ENCODE measurements around the gene SLC35G3. TPM values are rescaled to one million over a fixed set of nuclear protein-coding genes. Genes with fewer than 3 reads are reported as not detected.
A peak's percentile ranks its signal among the peaks of the same experiment; 100 is the strongest.

SLC35G3 gene
- total RNA-seq, 4 donors from 2014 or later: not detected

GRCh38 chr17:35148144-35148543 lies 46.0 kb downstream of the SLC35G3 start:
- H3K4me1 ChIP-seq: peaks cover 23 to 39% of the 10 kb centered on the region in 2 donors
- TF ChIP-seq CTCF (IDR thresholded peaks at IDR 0.05 in 4 of 5, conservative IDR thresholded peaks at IDR 0.05 in 1 of 5) (peak in 1 of 5 experiments; percentile 5), POLR2A (IDR thresholded peaks at IDR 0.05) (no peak)
- no peaks in the 10 kb centered on the region for H3K9me3 ChIP-seq
- intact Hi-C loops (cut with DNase I; ENCODE audit: low total_unique reads): loop anchor here (5.0 to 10.0 kb wide), 3 partner anchors 109 to 1387 kb away; partner anchors contain the start of genes MYO19, PIGW and SLFN12L
- peak in 1 of 2 donors; percentile 41 for DNase-seq
- peak overlapping the region; percentile 94 to 98 (median 97) for H3K27ac ChIP-seq
- ATAC-seq: peak; percentile 29 to 35
- no peaks in the 10 kb centered on the region for H3K27me3 ChIP-seq
- in situ Hi-C loops (cut with MboI; ENCODE audit: low sequenced_read_pairs in 4 of 4): loop anchor here in 2 of 4 donors (10.0 kb wide), 1 partner anchor 97 kb away; the partner anchor contains the start of gene SLFN5 (in 2 of the 2)
- peaks cover 0 to 34% of the 10 kb centered on the region in 2 donors for H3K36me3 ChIP-seq
- H3K4me3 ChIP-seq: peak overlapping the region; percentile 53 to 64 (median 60)

- ATAC-seq (peak; percentile 87), DNase-seq (peak; percentile 87 to 94)
- peaks cover 23 to 39% of the 10 kb centered on the region in 2 donors for H3K4me1 ChIP-seq
- no peaks in the 10 kb centered on the region for H3K9me3 ChIP-seq
- TF ChIP-seq POLR2A (IDR thresholded peaks at IDR 0.05) (peak; percentile 68 to 88), CTCF (IDR thresholded peaks at IDR 0.05 in 4 of 5, conservative IDR thresholded peaks at IDR 0.05 in 1 of 5) (no peak)
- no peaks in the 10 kb centered on the region for H3K27me3 ChIP-seq
- H3K4me3 ChIP-seq: peak within 1 kb of the TSS; percentile 53 to 64 (median 60)
- in situ Hi-C loops (cut with MboI; ENCODE audit: low sequenced_read_pairs in 4 of 4) (loop anchor here in 2 of 4 donors (10.0 kb wide), 1 partner anchor 97 kb away; the partner anchor contains the start of gene SLFN5 (in 2 of the 2)), intact Hi-C loops (cut with DNase I; ENCODE audit: low total_unique reads) (loop anchor here (1.0 to 10.0 kb wide), 6 partner anchors 59 to 1387 kb away; partner anchors contain the start of genes LIG3, MYO19, PIGW and SLFN12L)
- H3K27ac ChIP-seq: peak within 1 kb of the TSS; percentile 94 to 98 (median 97)
- peaks cover 0 to 27% of the 10 kb centered on the region in 2 donors for H3K36me3 ChIP-seq
Measured at GRCh38 chr17:35147375-35147905, 46.8 kb downstream of the SLC35G3 start, which contains the start of gene UNC45B. UNC45B (plus strand) TSS chr17:35147817; CDS start chr17:35148264, 447 bp downstream.

GRCh38 chr17:35146214-35146833 lies 47.9 kb downstream of the SLC35G3 start:
- in situ Hi-C loops (cut with MboI; ENCODE audit: low sequenced_read_pairs in 4 of 4) (loop anchor here in 2 of 4 donors (10.0 kb wide), 1 partner anchor 98 kb away; the partner anchor contains the start of gene SLFN5 (in 2 of the 2)), intact Hi-C loops (cut with DNase I; ENCODE audit: low total_unique reads) (loop anchor here (2.0 to 10.0 kb wide), 5 partner anchors 58 to 1388 kb away; partner anchors contain the start of genes LIG3, MYO19, PIGW and SLFN12L)
- no peak for ATAC-seq
- H3K27me3 ChIP-seq: no peaks in the 10 kb centered on the region
- DNase-seq: no peak
- H3K4me1 ChIP-seq: peaks cover 23 to 44% of the 10 kb centered on the region in 2 donors
- no peak for TF ChIP-seq CTCF (IDR thresholded peaks at IDR 0.05 in 4 of 5, conservative IDR thresholded peaks at IDR 0.05 in 1 of 5)
- no peak for TF ChIP-seq POLR2A (IDR thresholded peaks at IDR 0.05)
- peaks cover 0 to 16% of the 10 kb centered on the region in 2 donors for H3K36me3 ChIP-seq
- no peak overlapping the region for H3K4me3 ChIP-seq
- H3K9me3 ChIP-seq: no peaks in the 10 kb centered on the region
- H3K27ac ChIP-seq: peak overlapping the region; percentile 94 to 98 (median 97)

- intact Hi-C loops (cut with DNase I; ENCODE audit: low total_unique reads): loop anchor here (5.0 to 10.0 kb wide), 3 partner anchors 112 to 1390 kb away; partner anchors contain the start of genes MYO19, PIGW and SLFN12L
- no peak overlapping the region for H3K4me3 ChIP-seq
- H3K9me3 ChIP-seq: no peaks in the 10 kb centered on the region
- H3K27ac ChIP-seq: no peak overlapping the region
- in situ Hi-C loops (cut with MboI; ENCODE audit: low sequenced_read_pairs in 4 of 4): loop anchor here in 2 of 4 donors (10.0 kb wide), 1 partner anchor 100 kb away; the partner anchor contains the start of gene SLFN5 (in 2 of the 2)
- no peak for ATAC-seq
- H3K4me1 ChIP-seq: peaks cover 25 to 45% of the 10 kb centered on the region in 2 donors
- peaks cover 0 to 7% of the 10 kb centered on the region in 2 donors for H3K36me3 ChIP-seq
- no peak for DNase-seq
- no peaks in the 10 kb centered on the region for H3K27me3 ChIP-seq
- TF ChIP-seq CTCF (IDR thresholded peaks at IDR 0.05 in 4 of 5, conservative IDR thresholded peaks at IDR 0.05 in 1 of 5): no peak
- no peak for TF ChIP-seq POLR2A (IDR thresholded peaks at IDR 0.05)
Measured at GRCh38 chr17:35144840-35145239, 49.4 kb downstream of the SLC35G3 start.

Other genes starting within 250 kb of the SLC35G3 start
- gene CCT6B, start 232.9 kb downstream of the SLC35G3 start, total RNA-seq: 1 to 10 TPM; 1.4 to 5.4 (median 2.8) TPM
- 10 to 100 TPM in 1 of 4 donors, 1 to 10 TPM in 3; 6.0 to 11.0 (median 7.2) TPM for gene ZNF830, start 232.9 kb downstream of the SLC35G3 start, total RNA-seq
- 10 to 100 TPM; 16.9 to 25.4 (median 21.5) TPM for gene LIG3, start 213.9 kb downstream of the SLC35G3 start, total RNA-seq
- gene RFFL, start 130.7 kb downstream of the SLC35G3 start, total RNA-seq: 10 to 100 TPM; 17.4 to 65.7 (median 35.0) TPM
- 1 to 10 TPM; 2.5 to 5.2 (median 2.8) TPM for gene RAD51D, start 74.5 kb downstream of the SLC35G3 start, total RNA-seq
- not detected for gene FNDC8, start 72.8 kb downstream of the SLC35G3 start, total RNA-seq
- gene NLE1, start 52.1 kb downstream of the SLC35G3 start, total RNA-seq: 10 to 100 TPM in 3 of 4 donors, 1 to 10 TPM in 1; 9.9 to 19.3 (median 11.5) TPM
- 100 to 1,000 TPM in 3 of 4 donors, 10 to 100 TPM in 1; 73.7 to 150 (median 105) TPM for gene UNC45B, start 46.6 kb downstream of the SLC35G3 start, total RNA-seq
- 10 to 100 TPM; 25.3 to 79.3 (median 37.4) TPM for gene SLFN5, start 48.7 kb upstream of the SLC35G3 start, total RNA-seq
- 10 to 100 TPM in 2 of 4 donors, 1 to 10 TPM in 2; 8.9 to 11.8 (median 10.0) TPM for gene SLFN11, start 179.2 kb upstream of the SLC35G3 start, total RNA-seq
- 1 to 10 TPM in 2 of 4 donors, under 1 TPM in 2; 0.76 to 2.2 (median 1.3) TPM for gene SLFN12, start 238.1 kb upstream of the SLC35G3 start, total RNA-seq